WTC11 (cell line): ENCODE measurements around the gene WNT7A. TPM values are rescaled to one million over a fixed set of nuclear protein-coding genes. Genes with fewer than 3 reads are reported as not detected.
A peak's percentile ranks its signal among the peaks of the same experiment; 100 is the strongest.

Experiments
- ATAC-seq: fragments of 200-7000 bp; cut with Tn5 transposase; 2 replicates; pipeline ENCODE4 v1.10.0; 2021; ENCODE audit warnings: mild to moderate bottlenecking, moderate library complexity
- CTCF ChIA-PET: fragments of 300-600 bp; sonication (Branson Sonifier 250); formaldehyde crosslinking; loops from one replicate; lab custom pipeline; 2021; ENCODE audit warnings: antibody characterized with exemption; lab: Charles Lee
- POLR2A ChIA-PET: fragments of 350-600 bp; sonication (Branson Sonifier 250); formaldehyde crosslinking; loops from one replicate; lab custom pipeline; 2021; ENCODE audit warnings: antibody characterized with exemption; lab: Charles Lee
- DNase-seq: peaks from one replicate; pipeline ENCODE4 v3.0.0; 2021; ENCODE audit warnings: low spot score
- H3K27ac Mint-ChIP-seq: 2 replicates; pipeline ENCODE4 v1.8.0; 2021; ENCODE audit warnings: mixed read lengths
- H3K27me3 Mint-ChIP-seq: 2 replicates; pipeline ENCODE4 v1.8.0; 2021; ENCODE audit warnings: low read depth, mild to moderate bottlenecking, moderate library complexity, mixed read lengths
- H3K36me3 Mint-ChIP-seq: 2 replicates; pipeline ENCODE4 v1.8.0; 2021; ENCODE audit warnings: mixed read lengths
- H3K4me1 Mint-ChIP-seq: 2 replicates; pipeline ENCODE4 v1.8.0; 2022; ENCODE audit warnings: mixed read lengths
- H3K4me3 Mint-ChIP-seq: 2 replicates; pipeline ENCODE4 v1.8.0; 2021; ENCODE audit warnings: mild to moderate bottlenecking, moderate library complexity, mixed read lengths
- H3K9me3 Mint-ChIP-seq: 2 replicates; pipeline ENCODE4 v1.8.0; 2021; ENCODE audit warnings: mixed read lengths
- RELA ChIP-seq: sonication (generic); formaldehyde crosslinking; IDR thresholded peaks from 2 replicates; pipeline ENCODE4 v1.8.1; 2022; ENCODE audit warnings: missing genetic modification reagents, mild to moderate bottlenecking, borderline replicate concordance
- SP1 ChIP-seq: sonication (generic); formaldehyde crosslinking; conservative IDR thresholded peaks from 2 replicates; pipeline ENCODE4 v1.8.1; 2022; ENCODE audit warnings: missing genetic modification reagents
- TCF7 ChIP-seq: sonication (generic); formaldehyde crosslinking; IDR thresholded peaks from 2 replicates; pipeline ENCODE4 v1.8.0; 2022; ENCODE audit warnings: mild to moderate bottlenecking, low read depth, missing genetic modification reagents, moderate library complexity
- ZBTB21 ChIP-seq: sonication (generic); formaldehyde crosslinking; IDR thresholded peaks from 2 replicates; pipeline ENCODE4 v1.8.1; 2023; ENCODE audit warnings: mild to moderate bottlenecking, missing genetic modification reagents, borderline replicate concordance
- ZNF416 ChIP-seq: fragments of 250-450 bp; sonication (Bioruptor Pico); IDR thresholded peaks from 2 replicates; pipeline ENCODE4 v1.9.0; 2021; ENCODE audit warnings: mild to moderate bottlenecking, inconsistent platforms
- total RNA-seq: library from RNA; stranded (reverse); gene quantifications from 3 replicates; pipeline ENCODE4 v1.2.3, GENCODE V29; 2021
- TF ChIP-seq, protein P1 (sequence below): sonication (generic); formaldehyde crosslinking; IDR thresholded peaks from 2 replicates; pipeline ENCODE4 v1.8.0; 2023; ENCODE audit warnings: missing genetic modification reagents, mild to moderate bottlenecking, borderline replicate concordance
- TF ChIP-seq, protein P2 (sequence below): sonication (generic); formaldehyde crosslinking; IDR thresholded peaks from 2 replicates; pipeline ENCODE4 v1.8.0; 2022; ENCODE audit warnings: missing genetic modification reagents
- TF ChIP-seq, protein P3 (sequence below): fragments of 250-450 bp; sonication (Bioruptor Pico); IDR thresholded peaks from 2 replicates; pipeline ENCODE4 v1.9.0; 2021; ENCODE audit warnings: mild to moderate bottlenecking
- TF ChIP-seq, protein P4 (sequence below): sonication (generic); formaldehyde crosslinking; IDR thresholded peaks from 2 replicates; pipeline ENCODE4 v1.8.1; 2022; ENCODE audit warnings: low read depth, mild to moderate bottlenecking, moderate library complexity, missing genetic modification reagents, borderline replicate concordance
- TF ChIP-seq, protein P5 (sequence below): sonication (generic); formaldehyde crosslinking; IDR thresholded peaks from 2 replicates; pipeline ENCODE4 v1.8.1; 2023; ENCODE audit warnings: mild to moderate bottlenecking, missing genetic modification reagents, borderline replicate concordance

WNT7A gene
- total RNA-seq, 1 experiment from 2014 or later = 0.04 TPM

DNA sequence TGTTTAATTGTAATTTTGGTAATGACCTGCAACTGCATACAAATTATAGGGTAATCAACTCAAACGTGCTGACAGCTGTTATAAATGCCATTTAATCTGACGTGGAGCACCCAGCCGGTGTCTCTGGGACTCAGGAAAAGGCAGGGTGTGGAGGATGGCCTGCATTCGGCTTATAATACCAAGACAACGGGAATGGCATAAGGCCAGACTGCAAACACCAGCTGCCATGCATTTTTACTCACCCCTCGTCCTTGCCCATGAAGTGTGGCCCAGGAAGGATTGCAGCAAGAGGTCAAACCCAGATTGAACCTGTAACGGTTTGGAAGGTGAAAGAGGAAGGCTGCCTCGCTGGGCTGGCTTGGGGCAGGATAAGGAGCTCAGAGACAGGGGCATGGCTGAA, 96.4 kb downstream of the WNT7A start (continued):
- TF ChIP-seq, protein P1, sequence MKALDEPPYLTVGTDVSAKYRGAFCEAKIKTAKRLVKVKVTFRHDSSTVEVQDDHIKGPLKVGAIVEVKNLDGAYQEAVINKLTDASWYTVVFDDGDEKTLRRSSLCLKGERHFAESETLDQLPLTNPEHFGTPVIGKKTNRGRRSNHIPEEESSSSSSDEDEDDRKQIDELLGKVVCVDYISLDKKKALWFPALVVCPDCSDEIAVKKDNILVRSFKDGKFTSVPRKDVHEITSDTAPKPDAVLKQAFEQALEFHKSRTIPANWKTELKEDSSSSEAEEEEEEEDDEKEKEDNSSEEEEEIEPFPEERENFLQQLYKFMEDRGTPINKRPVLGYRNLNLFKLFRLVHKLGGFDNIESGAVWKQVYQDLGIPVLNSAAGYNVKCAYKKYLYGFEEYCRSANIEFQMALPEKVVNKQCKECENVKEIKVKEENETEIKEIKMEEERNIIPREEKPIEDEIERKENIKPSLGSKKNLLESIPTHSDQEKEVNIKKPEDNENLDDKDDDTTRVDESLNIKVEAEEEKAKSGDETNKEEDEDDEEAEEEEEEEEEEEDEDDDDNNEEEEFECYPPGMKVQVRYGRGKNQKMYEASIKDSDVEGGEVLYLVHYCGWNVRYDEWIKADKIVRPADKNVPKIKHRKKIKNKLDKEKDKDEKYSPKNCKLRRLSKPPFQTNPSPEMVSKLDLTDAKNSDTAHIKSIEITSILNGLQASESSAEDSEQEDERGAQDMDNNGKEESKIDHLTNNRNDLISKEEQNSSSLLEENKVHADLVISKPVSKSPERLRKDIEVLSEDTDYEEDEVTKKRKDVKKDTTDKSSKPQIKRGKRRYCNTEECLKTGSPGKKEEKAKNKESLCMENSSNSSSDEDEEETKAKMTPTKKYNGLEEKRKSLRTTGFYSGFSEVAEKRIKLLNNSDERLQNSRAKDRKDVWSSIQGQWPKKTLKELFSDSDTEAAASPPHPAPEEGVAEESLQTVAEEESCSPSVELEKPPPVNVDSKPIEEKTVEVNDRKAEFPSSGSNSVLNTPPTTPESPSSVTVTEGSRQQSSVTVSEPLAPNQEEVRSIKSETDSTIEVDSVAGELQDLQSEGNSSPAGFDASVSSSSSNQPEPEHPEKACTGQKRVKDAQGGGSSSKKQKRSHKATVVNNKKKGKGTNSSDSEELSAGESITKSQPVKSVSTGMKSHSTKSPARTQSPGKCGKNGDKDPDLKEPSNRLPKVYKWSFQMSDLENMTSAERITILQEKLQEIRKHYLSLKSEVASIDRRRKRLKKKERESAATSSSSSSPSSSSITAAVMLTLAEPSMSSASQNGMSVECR (CRISPR knock-in tag) = no peak

DNA sequence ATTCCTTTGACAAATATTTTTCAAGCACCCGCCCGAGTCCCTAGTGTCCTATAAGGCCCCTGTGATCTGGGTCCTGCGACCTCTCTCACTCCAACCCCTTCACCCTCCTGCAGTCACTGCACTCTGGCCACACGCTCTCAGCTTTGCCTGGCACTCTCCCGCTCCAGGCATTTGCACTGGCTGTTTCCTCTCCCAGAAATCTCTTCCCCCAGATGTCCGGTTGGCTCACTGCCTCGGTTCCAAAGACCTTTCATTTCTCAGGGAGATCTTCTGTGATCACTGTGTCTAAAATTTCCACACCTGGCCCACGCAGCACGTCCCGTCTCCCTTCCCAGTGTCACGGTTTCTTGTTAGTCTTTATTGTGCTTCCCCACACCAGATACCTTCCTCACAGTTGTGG, 97.4 kb downstream of the WNT7A start:
- CTCF ChIA-PET = interaction anchor here (1.1 to 3.5 kb wide), 3 partner anchors 98 to 127 kb away, joined by 3 to 15 read pairs (median 3); partner anchors contain the start of gene WNT7A

More for the DNA sequence above, 97.4 kb downstream of the WNT7A start:
- Mint-ChIP-seq H3K4me1 (peaks cover 18% of the 10 kb centered on the region), H3K36me3 (no peaks in the 10 kb centered on the region), H3K27me3 (no peaks in the 10 kb centered on the region), H3K4me3 (no peak overlapping the region), H3K9me3 (no peaks in the 10 kb centered on the region), H3K27ac (peak overlapping the region; percentile 26; the same call in 1 of the 2 replicates)
- ATAC-seq = no peak
- no peak for TF ChIP-seq TCF7 (CRISPR knock-in tag)
- no peak for TF ChIP-seq RELA (CRISPR knock-in tag)
- TF ChIP-seq, protein P2, sequence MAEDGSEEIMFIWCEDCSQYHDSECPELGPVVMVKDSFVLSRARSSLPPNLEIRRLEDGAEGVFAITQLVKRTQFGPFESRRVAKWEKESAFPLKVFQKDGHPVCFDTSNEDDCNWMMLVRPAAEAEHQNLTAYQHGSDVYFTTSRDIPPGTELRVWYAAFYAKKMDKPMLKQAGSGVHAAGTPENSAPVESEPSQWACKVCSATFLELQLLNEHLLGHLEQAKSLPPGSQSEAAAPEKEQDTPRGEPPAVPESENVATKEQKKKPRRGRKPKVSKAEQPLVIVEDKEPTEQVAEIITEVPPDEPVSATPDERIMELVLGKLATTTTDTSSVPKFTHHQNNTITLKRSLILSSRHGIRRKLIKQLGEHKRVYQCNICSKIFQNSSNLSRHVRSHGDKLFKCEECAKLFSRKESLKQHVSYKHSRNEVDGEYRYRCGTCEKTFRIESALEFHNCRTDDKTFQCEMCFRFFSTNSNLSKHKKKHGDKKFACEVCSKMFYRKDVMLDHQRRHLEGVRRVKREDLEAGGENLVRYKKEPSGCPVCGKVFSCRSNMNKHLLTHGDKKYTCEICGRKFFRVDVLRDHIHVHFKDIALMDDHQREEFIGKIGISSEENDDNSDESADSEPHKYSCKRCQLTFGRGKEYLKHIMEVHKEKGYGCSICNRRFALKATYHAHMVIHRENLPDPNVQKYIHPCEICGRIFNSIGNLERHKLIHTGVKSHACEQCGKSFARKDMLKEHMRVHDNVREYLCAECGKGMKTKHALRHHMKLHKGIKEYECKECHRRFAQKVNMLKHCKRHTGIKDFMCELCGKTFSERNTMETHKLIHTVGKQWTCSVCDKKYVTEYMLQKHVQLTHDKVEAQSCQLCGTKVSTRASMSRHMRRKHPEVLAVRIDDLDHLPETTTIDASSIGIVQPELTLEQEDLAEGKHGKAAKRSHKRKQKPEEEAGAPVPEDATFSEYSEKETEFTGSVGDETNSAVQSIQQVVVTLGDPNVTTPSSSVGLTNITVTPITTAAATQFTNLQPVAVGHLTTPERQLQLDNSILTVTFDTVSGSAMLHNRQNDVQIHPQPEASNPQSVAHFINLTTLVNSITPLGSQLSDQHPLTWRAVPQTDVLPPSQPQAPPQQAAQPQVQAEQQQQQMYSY (CRISPR knock-in tag) = no peak
- TF ChIP-seq, protein P3, sequence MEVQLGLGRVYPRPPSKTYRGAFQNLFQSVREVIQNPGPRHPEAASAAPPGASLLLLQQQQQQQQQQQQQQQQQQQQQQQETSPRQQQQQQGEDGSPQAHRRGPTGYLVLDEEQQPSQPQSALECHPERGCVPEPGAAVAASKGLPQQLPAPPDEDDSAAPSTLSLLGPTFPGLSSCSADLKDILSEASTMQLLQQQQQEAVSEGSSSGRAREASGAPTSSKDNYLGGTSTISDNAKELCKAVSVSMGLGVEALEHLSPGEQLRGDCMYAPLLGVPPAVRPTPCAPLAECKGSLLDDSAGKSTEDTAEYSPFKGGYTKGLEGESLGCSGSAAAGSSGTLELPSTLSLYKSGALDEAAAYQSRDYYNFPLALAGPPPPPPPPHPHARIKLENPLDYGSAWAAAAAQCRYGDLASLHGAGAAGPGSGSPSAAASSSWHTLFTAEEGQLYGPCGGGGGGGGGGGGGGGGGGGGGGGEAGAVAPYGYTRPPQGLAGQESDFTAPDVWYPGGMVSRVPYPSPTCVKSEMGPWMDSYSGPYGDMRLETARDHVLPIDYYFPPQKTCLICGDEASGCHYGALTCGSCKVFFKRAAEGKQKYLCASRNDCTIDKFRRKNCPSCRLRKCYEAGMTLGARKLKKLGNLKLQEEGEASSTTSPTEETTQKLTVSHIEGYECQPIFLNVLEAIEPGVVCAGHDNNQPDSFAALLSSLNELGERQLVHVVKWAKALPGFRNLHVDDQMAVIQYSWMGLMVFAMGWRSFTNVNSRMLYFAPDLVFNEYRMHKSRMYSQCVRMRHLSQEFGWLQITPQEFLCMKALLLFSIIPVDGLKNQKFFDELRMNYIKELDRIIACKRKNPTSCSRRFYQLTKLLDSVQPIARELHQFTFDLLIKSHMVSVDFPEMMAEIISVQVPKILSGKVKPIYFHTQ = no peak
- no peak for TF ChIP-seq ZNF416 (CRISPR knock-in tag)
- no peak for TF ChIP-seq ZBTB21
- TF ChIP-seq, protein P4, sequence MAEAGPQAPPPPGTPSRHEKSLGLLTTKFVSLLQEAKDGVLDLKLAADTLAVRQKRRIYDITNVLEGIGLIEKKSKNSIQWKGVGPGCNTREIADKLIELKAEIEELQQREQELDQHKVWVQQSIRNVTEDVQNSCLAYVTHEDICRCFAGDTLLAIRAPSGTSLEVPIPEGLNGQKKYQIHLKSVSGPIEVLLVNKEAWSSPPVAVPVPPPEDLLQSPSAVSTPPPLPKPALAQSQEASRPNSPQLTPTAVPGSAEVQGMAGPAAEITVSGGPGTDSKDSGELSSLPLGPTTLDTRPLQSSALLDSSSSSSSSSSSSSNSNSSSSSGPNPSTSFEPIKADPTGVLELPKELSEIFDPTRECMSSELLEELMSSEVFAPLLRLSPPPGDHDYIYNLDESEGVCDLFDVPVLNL (CRISPR knock-in tag) = no peak
- TF ChIP-seq, protein P1 (CRISPR knock-in tag) = no peak
- no peak for TF ChIP-seq SP1 (CRISPR knock-in tag)
- TF ChIP-seq, protein P5, sequence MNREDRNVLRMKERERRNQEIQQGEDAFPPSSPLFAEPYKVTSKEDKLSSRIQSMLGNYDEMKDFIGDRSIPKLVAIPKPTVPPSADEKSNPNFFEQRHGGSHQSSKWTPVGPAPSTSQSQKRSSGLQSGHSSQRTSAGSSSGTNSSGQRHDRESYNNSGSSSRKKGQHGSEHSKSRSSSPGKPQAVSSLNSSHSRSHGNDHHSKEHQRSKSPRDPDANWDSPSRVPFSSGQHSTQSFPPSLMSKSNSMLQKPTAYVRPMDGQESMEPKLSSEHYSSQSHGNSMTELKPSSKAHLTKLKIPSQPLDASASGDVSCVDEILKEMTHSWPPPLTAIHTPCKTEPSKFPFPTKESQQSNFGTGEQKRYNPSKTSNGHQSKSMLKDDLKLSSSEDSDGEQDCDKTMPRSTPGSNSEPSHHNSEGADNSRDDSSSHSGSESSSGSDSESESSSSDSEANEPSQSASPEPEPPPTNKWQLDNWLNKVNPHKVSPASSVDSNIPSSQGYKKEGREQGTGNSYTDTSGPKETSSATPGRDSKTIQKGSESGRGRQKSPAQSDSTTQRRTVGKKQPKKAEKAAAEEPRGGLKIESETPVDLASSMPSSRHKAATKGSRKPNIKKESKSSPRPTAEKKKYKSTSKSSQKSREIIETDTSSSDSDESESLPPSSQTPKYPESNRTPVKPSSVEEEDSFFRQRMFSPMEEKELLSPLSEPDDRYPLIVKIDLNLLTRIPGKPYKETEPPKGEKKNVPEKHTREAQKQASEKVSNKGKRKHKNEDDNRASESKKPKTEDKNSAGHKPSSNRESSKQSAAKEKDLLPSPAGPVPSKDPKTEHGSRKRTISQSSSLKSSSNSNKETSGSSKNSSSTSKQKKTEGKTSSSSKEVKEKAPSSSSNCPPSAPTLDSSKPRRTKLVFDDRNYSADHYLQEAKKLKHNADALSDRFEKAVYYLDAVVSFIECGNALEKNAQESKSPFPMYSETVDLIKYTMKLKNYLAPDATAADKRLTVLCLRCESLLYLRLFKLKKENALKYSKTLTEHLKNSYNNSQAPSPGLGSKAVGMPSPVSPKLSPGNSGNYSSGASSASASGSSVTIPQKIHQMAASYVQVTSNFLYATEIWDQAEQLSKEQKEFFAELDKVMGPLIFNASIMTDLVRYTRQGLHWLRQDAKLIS = no peak
- no peak for DNase-seq
- POLR2A ChIA-PET = no interaction called here
